ENCODE results near the gene INPP5J. TPM values are rescaled to one million over a fixed set of nuclear protein-coding genes. Genes with fewer than 3 reads are reported as not detected.
"Not testable (repeated sequence)": the region's sequence is repeated elsewhere in the genome, so short reads cannot be mapped to it uniquely, and the experiment has no call there.

Gene INPP5J
- total RNA-seq, 4 donors from 2014 or later, result 0.54 to 5.3 (median 2.1) TPM

- Histone ChIP-seq H3K36me3 (peaks cover 0 to 30% of the 10 kb centered on the region in 2 donors), H3K27me3 (no peaks in the 10 kb centered on the region), H3K4me3 (peak within 1 kb of the TSS; percentile 92 to 96), H3K9me3 (no peaks in the 10 kb centered on the region), H3K4me1 (peaks cover 5 to 53% (median 31%) of the 10 kb centered on the region in 3 donors), H3K27ac (peak within 1 kb of the TSS; percentile 97 to 100 (median 99))
- ATAC-seq, result peak; percentile 93
- TF ChIP-seq POLR2A (IDR thresholded peaks at IDR 0.05) (peak; percentile 95 to 96), CTCF (IDR thresholded peaks at IDR 0.05) (peak in 3 of 4 experiments; percentile 93 to 98 (median 98)), POLR2AphosphoS5 (IDR thresholded peaks at IDR 0.05) (peak; percentile 95), EP300 (IDR thresholded peaks at IDR 0.05) (no peak)
- WGBS, 2 donors (ENCODE audit: low coverage in 1 of 2), result 0% methylated on average over 2 to 4 of the region's 67 CpGs
These were observed 15.4 kb upstream of the INPP5J start, which contains the start of gene SELENOM for GRCh38 chr22:31107178-31107893. SELENOM (minus strand) TSS chr22:31107568; CDS start chr22:31107505, 63 bp downstream.

- no peaks in the 10 kb centered on the region for H3K27me3 ChIP-seq
- peak overlapping the region in 1 of 2 donors; percentile 92 for H3K4me3 ChIP-seq
- H3K4me1 ChIP-seq, result peaks cover 5 to 48% (median 26%) of the 10 kb centered on the region in 3 donors
- peak overlapping the region; percentile 62 to 100 (median 92) for H3K27ac ChIP-seq
- peaks cover 0 to 33% of the 10 kb centered on the region in 2 donors for H3K36me3 ChIP-seq
- ATAC-seq, result no peak
- TF ChIP-seq POLR2AphosphoS5 (IDR thresholded peaks at IDR 0.05) (no peak), EP300 (IDR thresholded peaks at IDR 0.05) (no peak)
- no peaks in the 10 kb centered on the region for H3K9me3 ChIP-seq
- 0 to 6% methylated on average over 5 of the region's 5 CpGs for WGBS, 2 donors (ENCODE audit: low coverage in 1 of 2)
These were observed 14.9 kb upstream of the INPP5J start for GRCh38 chr22:31107894-31108218.

- H3K4me3 ChIP-seq, H3K4me1 ChIP-seq, ATAC-seq, H3K27me3 ChIP-seq, H3K9me3 ChIP-seq, H3K36me3 ChIP-seq, H3K27ac ChIP-seq: not testable (repeated sequence)
- 91 to 97% methylated on average over 4 to 6 of the region's 7 CpGs for WGBS, 2 donors (ENCODE audit: low coverage in 1 of 2)
These were observed 10.1 kb upstream of the INPP5J start for GRCh38 chr22:31112547-31113091.

- Histone ChIP-seq H3K36me3 (no peaks in the 10 kb centered on the region), H3K4me1 (peaks cover 0 to 14% (median 11%) of the 10 kb centered on the region in 3 donors), H3K9me3 (no peaks in the 10 kb centered on the region), H3K27ac (no peak overlapping the region), H3K27me3 (no peaks in the 10 kb centered on the region), H3K4me3 (no peak overlapping the region)
- no peak for ATAC-seq
- TF ChIP-seq CTCF (IDR thresholded peaks at IDR 0.05) (no peak), EP300 (IDR thresholded peaks at IDR 0.05) (no peak), POLR2AphosphoS5 (IDR thresholded peaks at IDR 0.05) (no peak), POLR2A (IDR thresholded peaks at IDR 0.05) (no peak)
- 100% methylated on average over 2 of the region's 3 CpGs; no CpG with 5 or more reads in 1 of the 2 donors for WGBS, 2 donors (ENCODE audit: low coverage in 1 of 2)
These were observed 4.5 kb upstream of the INPP5J start for GRCh38 chr22:31118046-31118820.

- Histone ChIP-seq H3K27me3 (no peaks in the 10 kb centered on the region), H3K9me3 (no peaks in the 10 kb centered on the region), H3K4me3 (no peak overlapping the region), H3K4me1 (peaks cover 0 to 20% (median 13%) of the 10 kb centered on the region in 3 donors), H3K36me3 (no peaks in the 10 kb centered on the region), H3K27ac (no peak overlapping the region)
- no peak for ATAC-seq
- WGBS, 2 donors (ENCODE audit: low coverage in 1 of 2), result 73 to 80% methylated on average over 3 to 4 of the region's 7 CpGs
- TF ChIP-seq CTCF (IDR thresholded peaks at IDR 0.05) (no peak), EP300 (IDR thresholded peaks at IDR 0.05) (no peak), POLR2A (IDR thresholded peaks at IDR 0.05) (no peak), POLR2AphosphoS5 (IDR thresholded peaks at IDR 0.05) (no peak)
These were observed 3.6 kb upstream of the INPP5J start for GRCh38 chr22:31119026-31119717.
